Measurements from ENCODE around the gene TRIM65.
A peak's percentile ranks its signal among the peaks of the same experiment; 100 is the strongest.

Gene TRIM65

GRCh38 chr17:75927286-75927922, 30.7 kb upstream of the TRIM65 start:
- TF ChIP-seq CTCF (IDR thresholded peaks at IDR 0.05), result peak; percentile 35
- no peak overlapping the region for H3K4me3 Mint-ChIP-seq
- no peaks in the 10 kb centered on the region for H3K9me3 Mint-ChIP-seq
- peaks cover 23% of the 10 kb centered on the region for H3K4me1 Mint-ChIP-seq
- H3K36me3 Mint-ChIP-seq (ENCODE audit: low read depth), result peaks cover 9% of the 10 kb centered on the region
- no peak for DNase-seq
- H3K27me3 Mint-ChIP-seq (ENCODE audit: low read depth, poor library complexity), result peaks cover 3% of the 10 kb centered on the region
- no peak overlapping the region for H3K27ac Mint-ChIP-seq

GRCh38 chr17:75926456-75926855, 29.7 kb upstream of the TRIM65 start:
- TF ChIP-seq CTCF (IDR thresholded peaks at IDR 0.05), result no peak
- Mint-ChIP-seq H3K36me3 (ENCODE audit: low read depth) (peaks cover 5% of the 10 kb centered on the region), H3K27me3 (ENCODE audit: low read depth, poor library complexity) (peaks cover 3% of the 10 kb centered on the region), H3K4me3 (no peak overlapping the region), H3K9me3 (no peaks in the 10 kb centered on the region), H3K27ac (no peak overlapping the region), H3K4me1 (peaks cover 27% of the 10 kb centered on the region)
- DNase-seq, result no peak

GRCh38 chr17:75925912-75926311, 29.2 kb upstream of the TRIM65 start:
- no peak for TF ChIP-seq CTCF (IDR thresholded peaks at IDR 0.05)
- peaks cover 27% of the 10 kb centered on the region for H3K4me1 Mint-ChIP-seq
- H3K27ac Mint-ChIP-seq, result no peak overlapping the region
- H3K4me3 Mint-ChIP-seq, result no peak overlapping the region
- H3K9me3 Mint-ChIP-seq, result no peaks in the 10 kb centered on the region
- no peak for DNase-seq
- peaks cover 5% of the 10 kb centered on the region for H3K36me3 Mint-ChIP-seq (ENCODE audit: low read depth)
- peaks cover 3% of the 10 kb centered on the region for H3K27me3 Mint-ChIP-seq (ENCODE audit: low read depth, poor library complexity)

- H3K4me1 Mint-ChIP-seq, result peaks cover 24% of the 10 kb centered on the region
- H3K27ac Mint-ChIP-seq, result peak overlapping the region; percentile 42
- no peak overlapping the region for H3K4me3 Mint-ChIP-seq
- no peak for DNase-seq
- peaks cover 5% of the 10 kb centered on the region for H3K36me3 Mint-ChIP-seq (ENCODE audit: low read depth)
- TF ChIP-seq CTCF (IDR thresholded peaks at IDR 0.05), result no peak
- H3K9me3 Mint-ChIP-seq, result no peaks in the 10 kb centered on the region
- peaks cover 3% of the 10 kb centered on the region for H3K27me3 Mint-ChIP-seq (ENCODE audit: low read depth, poor library complexity)
Measured at GRCh38 chr17:75925103-75925502, 28.4 kb upstream of the TRIM65 start.

GRCh38 chr17:75922963-75923874, 26.5 kb upstream of the TRIM65 start:
- Mint-ChIP-seq H3K36me3 (ENCODE audit: low read depth) (peaks cover 4% of the 10 kb centered on the region), H3K4me1 (peaks cover 12% of the 10 kb centered on the region), H3K9me3 (no peaks in the 10 kb centered on the region), H3K27ac (peak overlapping the region; percentile 48), H3K4me3 (no peak overlapping the region), H3K27me3 (ENCODE audit: low read depth, poor library complexity) (peaks cover 3% of the 10 kb centered on the region)
- DNase-seq, result no peak
- no peak for TF ChIP-seq CTCF (IDR thresholded peaks at IDR 0.05)
